IMR-90 (cell line): ENCODE data around the gene ASMTL. TPM values are rescaled to one million over a fixed set of nuclear protein-coding genes. Genes with fewer than 3 reads are reported as not detected.

ENCODE experiments used
- ATAC-seq: fragments of 200-7000 bp; cut with Tn5 transposase; 2 replicates; pipeline ENCODE4 v1.9.1; 2020; ENCODE audit warnings: low read depth, mild to moderate bottlenecking, moderate library complexity
- BruUV-seq: library from RNA; stranded (reverse); fragments of 400-500 nt; replicated peaks from 2 replicates; lab custom pipeline; 2021; lab: Mats Ljungman, UMichigan
- CTCF ChIA-PET: fragments of 300-600 bp; formaldehyde crosslinking; extraction: SDS; loops from one replicate; lab custom pipeline; 2021; ENCODE audit warnings: antibody characterized with exemption; lab: Yijun Ruan, JAX
- POLR2A ChIA-PET: fragments of 300-600 bp; sonication (Branson Sonifier 250); formaldehyde crosslinking; loops from one replicate; lab custom pipeline; 2022; ENCODE audit warnings: antibody characterized with exemption; ENCODE audit not compliant: unreplicated experiment; lab: Charles Lee
- DNase-seq: peaks from one replicate; pipeline ENCODE4 v3.0.0; 2013
- H2AFZ ChIP-seq: replicated peaks from 2 replicates; pipeline ENCODE3; 2013; ENCODE audit warnings: low read length, mild to moderate bottlenecking; ENCODE audit not compliant: poor library complexity
- H2AK5ac ChIP-seq: 2 replicates; pipeline ENCODE4 v1.6.1; 2013; ENCODE audit warnings: low read depth, low read length, inconsistent platforms
- H2AK9ac ChIP-seq: replicated peaks from 2 replicates; pipeline ENCODE3; 2013; ENCODE audit warnings: mild to moderate bottlenecking, low read depth, low read length, moderate library complexity; ENCODE audit not compliant: poor library complexity
- H2BK120ac ChIP-seq: 2 replicates; pipeline ENCODE4 v1.6.1; 2013; ENCODE audit warnings: low read depth, low read length, inconsistent platforms
- H2BK15ac ChIP-seq: 3 replicates; pipeline ENCODE4 v1.6.1; 2013; ENCODE audit warnings: low read depth, low read length, inconsistent platforms
- H2BK20ac ChIP-seq: 2 replicates; pipeline ENCODE4 v1.6.1; 2013; ENCODE audit warnings: low read depth, mild to moderate bottlenecking, inconsistent platforms, low read length, moderate library complexity
- H2BK5ac ChIP-seq: 2 replicates; pipeline ENCODE4 v1.6.1; 2013; ENCODE audit warnings: mild to moderate bottlenecking, low read depth, low read length, inconsistent platforms; ENCODE audit not compliant: poor library complexity, severe bottlenecking
- H3K14ac ChIP-seq: replicated peaks from 2 replicates; pipeline ENCODE4 v1.6.1; 2013; ENCODE audit warnings: low read depth, low read length, inconsistent platforms
- H3K18ac ChIP-seq: 2 replicates; pipeline ENCODE4 v1.6.1; 2013; ENCODE audit warnings: low read depth, low read length, control low read depth
- H3K23ac ChIP-seq: 2 replicates; pipeline ENCODE4 v1.6.1; 2013; ENCODE audit warnings: low read depth, low read length, inconsistent platforms
- H3K27ac ChIP-seq: 2 replicates; pipeline ENCODE4 v1.5.1; 2013; ENCODE audit warnings: mild to moderate bottlenecking, control low read depth, low read length; ENCODE audit not compliant: insufficient read depth
- H3K27me3 ChIP-seq: 2 replicates; pipeline ENCODE4 v1.6.1; 2013; ENCODE audit warnings: low read length; ENCODE audit not compliant: control insufficient read depth, insufficient read depth
- H3K36me3 ChIP-seq: 2 replicates; pipeline ENCODE4 v1.6.1; 2013; ENCODE audit warnings: low read length, mixed read lengths; ENCODE audit not compliant: control insufficient read depth, insufficient read depth
- H3K4ac ChIP-seq: 2 replicates; pipeline ENCODE4 v1.6.1; 2013; ENCODE audit warnings: low read depth, low read length, inconsistent platforms
- H3K4me1 ChIP-seq: 2 replicates; pipeline ENCODE4 v1.6.1; 2013; ENCODE audit warnings: low read length, mixed read lengths; ENCODE audit not compliant: control insufficient read depth, insufficient read depth
- H3K4me2 ChIP-seq: 2 replicates; pipeline ENCODE4 v1.6.1; 2013; ENCODE audit warnings: low read depth, mild to moderate bottlenecking, control low read depth, low read length, moderate library complexity
- H3K4me3 ChIP-seq: 2 replicates; pipeline ENCODE4 v1.5.1; 2013; ENCODE audit warnings: low read depth, mild to moderate bottlenecking, control low read depth, low read length, moderate library complexity; ENCODE audit not compliant: insufficient read depth
- H3K56ac ChIP-seq: 2 replicates; pipeline ENCODE4 v1.6.1; 2013; ENCODE audit warnings: low read length, inconsistent platforms; ENCODE audit not compliant: insufficient read depth; ENCODE audit errors: extremely low read depth
- H3K79me1 ChIP-seq, 2 experiments: 2 replicates each; pipeline ENCODE4 v1.6.1; 2013; ENCODE audit warnings: low read length in 2 of 2, inconsistent platforms in 1 of 2, low read depth in 1 of 2
- H3K9ac ChIP-seq: 2 replicates; pipeline ENCODE4 v1.6.1; 2013; ENCODE audit warnings: low read depth, low read length, control low read depth
- H3K9me1 ChIP-seq: 2 replicates; pipeline ENCODE4 v1.6.1; 2013; ENCODE audit warnings: low read length, inconsistent platforms; ENCODE audit not compliant: insufficient read depth
- H3K9me3 ChIP-seq: 2 replicates; pipeline ENCODE4 v1.6.1; 2013; ENCODE audit warnings: low read length; ENCODE audit not compliant: control insufficient read depth, insufficient read depth
- H4K20me1 ChIP-seq: 2 replicates; pipeline ENCODE4 v1.6.1; 2013; ENCODE audit warnings: low read length, inconsistent platforms; ENCODE audit not compliant: insufficient read depth
- H4K5ac ChIP-seq: 2 replicates; pipeline ENCODE4 v1.6.1; 2013; ENCODE audit warnings: mild to moderate bottlenecking, low read depth, low read length, control low read depth
- H4K8ac ChIP-seq, 2 experiments: 2 replicates each; pipeline ENCODE4 v1.6.1; 2013; ENCODE audit warnings: low read depth in 2 of 2, low read length in 2 of 2, control low read depth in 1 of 2, inconsistent platforms in 1 of 2
- H4K91ac ChIP-seq: 2 replicates; pipeline ENCODE4 v1.6.1; 2013; ENCODE audit warnings: low read depth, low read length, inconsistent platforms; ENCODE audit not compliant: insufficient read depth
- BHLHE40 ChIP-seq: fragments of 150-350 bp; IDR thresholded peaks from 2 replicates; pipeline ENCODE4 v1.6.1; 2016; ENCODE audit warnings: mild to moderate bottlenecking, low read depth, low read length
- CEBPB ChIP-seq: IDR thresholded peaks from 2 replicates; pipeline ENCODE4 v1.6.1; 2012; ENCODE audit warnings: low read depth, low read length, improper control_type of control experiment
- CHD1 ChIP-seq: IDR thresholded peaks from 2 replicates; pipeline ENCODE4 v1.6.1; 2012; ENCODE audit warnings: low read depth, low read length, improper control_type of control experiment
- CTCF ChIP-seq: conservative IDR thresholded peaks from 2 replicates; pipeline ENCODE4 v1.5.1; 2012; ENCODE audit warnings: mild to moderate bottlenecking, low read depth, low read length, improper control_type of control experiment
- ELK1 ChIP-seq: fragments of 150-350 bp; IDR thresholded peaks from 2 replicates; pipeline ENCODE4 v1.6.1; 2016; ENCODE audit warnings: low read depth, mild to moderate bottlenecking, low read length, moderate library complexity, borderline replicate concordance
- FOS ChIP-seq: fragments of 150-350 bp; IDR thresholded peaks from 2 replicates; pipeline ENCODE4 v1.6.1; 2016; ENCODE audit warnings: low read depth, low read length
- MAFK ChIP-seq: IDR thresholded peaks from 2 replicates; pipeline ENCODE4 v1.6.1; 2012; ENCODE audit warnings: low read depth, low read length, improper control_type of control experiment
- MAZ ChIP-seq: IDR thresholded peaks from 2 replicates; pipeline ENCODE4 v1.6.1; 2012; ENCODE audit warnings: low read depth, mild to moderate bottlenecking, low read length, improper control_type of control experiment, moderate library complexity, borderline replicate concordance
- MXI1 ChIP-seq: IDR thresholded peaks from 2 replicates; pipeline ENCODE4 v1.6.1; 2012; ENCODE audit warnings: low read depth, mild to moderate bottlenecking, low read length, moderate library complexity, borderline replicate concordance
- POLR2A ChIP-seq: IDR thresholded peaks from 2 replicates; pipeline ENCODE4 v1.6.1; 2012; ENCODE audit warnings: mild to moderate bottlenecking, low read depth, low read length
- RAD21 ChIP-seq: IDR thresholded peaks from 2 replicates; pipeline ENCODE4 v1.6.1; 2012; ENCODE audit warnings: low read length, improper control_type of control experiment
- RCOR1 ChIP-seq: IDR thresholded peaks from 2 replicates; pipeline ENCODE4 v1.6.1; 2012; ENCODE audit warnings: mild to moderate bottlenecking, low read length, improper control_type of control experiment; ENCODE audit not compliant: insufficient replicate concordance
- RFX5 ChIP-seq: IDR thresholded peaks from 2 replicates; pipeline ENCODE4 v1.8.0; 2012; ENCODE audit warnings: low read depth, mild to moderate bottlenecking, low read length, moderate library complexity
- SMC3 ChIP-seq: fragments of 150-350 bp; IDR thresholded peaks from 2 replicates; pipeline ENCODE4 v1.6.1; 2016; ENCODE audit warnings: low read depth, mild to moderate bottlenecking, antibody characterized with exemption, low read length, moderate library complexity
- WGBS, 2 experiments: methylation state at CpG; one replicate each; pipeline versions ENCODE4 v1.1.5 to v1.1.7; 2013; ENCODE audit warnings: missing lambda C conversion rate in 2 of 2; ENCODE audit not compliant: insufficient read length in 1 of 2; ENCODE audit errors: extremely low coverage in 2 of 2; 5-methylcytosine and 5-hydroxymethylcytosine counted together
- dilution Hi-C: fragments of 300-500 bp; cut with HindIII; formaldehyde crosslinking; loops from one replicate; pipeline ENCODE4 v1.14.3; 2018; ENCODE audit warnings: low sequenced_read_pairs; ENCODE audit not compliant: unreplicated experiment
- in situ Hi-C: fragments of 300-500 bp; cut with MboI; formaldehyde crosslinking; loops from 3 replicates; pipeline ENCODE4 v1.14.3; 2019; ENCODE audit warnings: low sequenced_read_pairs, inconsistent platforms, mixed read lengths
- intact Hi-C: fragments of 100-400 bp; cut with micrococcal nuclease; formaldehyde crosslinking; loops from 2 replicates; pipeline ENCODE4 v1.10.0; 2022
- polyA plus RNA-seq, 3 experiments: library from polyadenylated mRNA; depleted of rRNA; stranded (reverse); fragments of >200 nt; gene quantifications; 2 replicates each; pipeline ENCODE4 v1.2.3, GENCODE V29; 2012; ENCODE audit warnings: low replicate concordance in 1 of 3
- total RNA-seq: library from RNA; depleted of rRNA; stranded (reverse); fragments of >200 nt; gene quantifications from 2 replicates; pipeline ENCODE4 v1.2.3, GENCODE V29; 2012
- TF ChIP-seq, protein P1 (sequence below): fragments of 150-350 bp; IDR thresholded peaks from 2 replicates; pipeline ENCODE4 v1.6.1; 2017; ENCODE audit warnings: mild to moderate bottlenecking, antibody characterized with exemption, low read length, low read depth

Gene ASMTL
- total and polyA plus RNA-seq, 2 of the 4 experiments (the other 2 are of a cell fraction) = 13.4 to 33.4 TPM

- dilution Hi-C loops = no loop called here
- no peak overlapping the region for H2BK120ac ChIP-seq
- TF ChIP-seq CHD1 = no peak
- TF ChIP-seq SMC3 = no peak
- TF ChIP-seq, protein P1, sequence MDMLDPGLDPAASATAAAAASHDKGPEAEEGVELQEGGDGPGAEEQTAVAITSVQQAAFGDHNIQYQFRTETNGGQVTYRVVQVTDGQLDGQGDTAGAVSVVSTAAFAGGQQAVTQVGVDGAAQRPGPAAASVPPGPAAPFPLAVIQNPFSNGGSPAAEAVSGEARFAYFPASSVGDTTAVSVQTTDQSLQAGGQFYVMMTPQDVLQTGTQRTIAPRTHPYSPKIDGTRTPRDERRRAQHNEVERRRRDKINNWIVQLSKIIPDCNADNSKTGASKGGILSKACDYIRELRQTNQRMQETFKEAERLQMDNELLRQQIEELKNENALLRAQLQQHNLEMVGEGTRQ = no peak
- TF ChIP-seq FOS = no peak
- TF ChIP-seq MXI1 = no peak
- TF ChIP-seq MAZ = no peak
- TF ChIP-seq BHLHE40 = no peak
- no peak for TF ChIP-seq CTCF
- TF ChIP-seq CEBPB = no peak
- no peak for TF ChIP-seq RAD21
- TF ChIP-seq RCOR1 = no peak
- TF ChIP-seq POLR2A = no peak
- TF ChIP-seq ELK1 = no peak
- no peak for TF ChIP-seq RFX5
- TF ChIP-seq MAFK = no peak
- H3K4me2 ChIP-seq = no peak overlapping the region
- no peak overlapping the region for H4K8ac ChIP-seq
- H3K4me3 ChIP-seq = no peak overlapping the region
- no peak overlapping the region for H2AK9ac ChIP-seq
- in situ Hi-C loops = no loop called here
- H3K9ac ChIP-seq = no peak overlapping the region
- no peaks in the 10 kb centered on the region for H3K79me1 ChIP-seq
- ChIA-PET CTCF (no interaction called here), POLR2A (no interaction called here)
- no peak overlapping the region for H3K56ac ChIP-seq
- no peaks in the 10 kb centered on the region for H3K27me3 ChIP-seq
- 0 out of 2 replicates have a peak, but pooled peaks cover 1% of the 10 kb centered on the region for H3K9me3 ChIP-seq
- H3K27ac ChIP-seq = no peak overlapping the region
- H3K14ac ChIP-seq = no peak overlapping the region
- DNase-seq = no peak
- no CpG with 5 or more reads among the region's 1 CpG for WGBS, 2 experiments
- no peak overlapping the region for H3K18ac ChIP-seq
- H2AFZ ChIP-seq = no peak overlapping the region
- no peak overlapping the region for H3K4ac ChIP-seq
- H4K20me1 ChIP-seq = no peaks in the 10 kb centered on the region
- no peak overlapping the region for H4K5ac ChIP-seq
- BruUV-seq = no TSS peak
- no peak overlapping the region for H2AK5ac ChIP-seq
- no peaks in the 10 kb centered on the region for H3K9me1 ChIP-seq
- no peak overlapping the region for H2BK5ac ChIP-seq
- ATAC-seq = no peak
- H2BK15ac ChIP-seq = no peak overlapping the region
- H3K36me3 ChIP-seq = no peaks in the 10 kb centered on the region
- no peak overlapping the region for H4K91ac ChIP-seq
- H2BK20ac ChIP-seq = no peak overlapping the region
- intact Hi-C loops = no loop called here
- no peak overlapping the region for H3K23ac ChIP-seq
- H3K4me1 ChIP-seq = no peaks in the 10 kb centered on the region
Observed at GRCh38 chrX:1475881-1476280, 23.2 kb upstream of the ASMTL start.
